DOHH2 (cell line): ENCODE data around the gene ZFP82.

ENCODE experiments used
- H3F3A ChIP-seq: fragments of 200-600 bp; sonication (generic), shearing (Covaris generic); 2 replicates; pipeline ENCODE4 v1.6.0; 2016; ENCODE audit warnings: antibody characterized with exemption, mild to moderate bottlenecking; ENCODE audit not compliant: control insufficient read depth, insufficient read depth
- H3K27ac ChIP-seq: fragments of 200-600 bp; sonication (generic); 2 replicates; pipeline ENCODE4 v1.5.1; 2014; ENCODE audit warnings: low read depth, mild to moderate bottlenecking, low read length, moderate library complexity
- H3K27me3 ChIP-seq: fragments of 200-600 bp; sonication (generic); 2 replicates; pipeline ENCODE4 v1.6.1; 2014; ENCODE audit warnings: mild to moderate bottlenecking, low read length, mixed read lengths; ENCODE audit not compliant: control insufficient read depth
- H3K36me3 ChIP-seq: fragments of 200-600 bp; sonication (generic); 2 replicates; pipeline ENCODE4 v1.6.1; 2014; ENCODE audit warnings: mild to moderate bottlenecking, low read length, moderate library complexity, mixed read lengths; ENCODE audit not compliant: control insufficient read depth
- H3K4me1 ChIP-seq: fragments of 200-600 bp; sonication (generic); 2 replicates; pipeline ENCODE4 v1.6.1; 2014; ENCODE audit warnings: mild to moderate bottlenecking, low read length, mixed read lengths; ENCODE audit not compliant: control insufficient read depth
- H3K4me2 ChIP-seq: fragments of 200-600 bp; sonication (generic); 2 replicates; pipeline ENCODE4 v1.6.0; 2014; ENCODE audit warnings: mild to moderate bottlenecking, low read length, moderate library complexity
- H3K4me3 ChIP-seq: fragments of 200-600 bp; sonication (generic); 2 replicates; pipeline ENCODE4 v1.5.1; 2014; ENCODE audit warnings: mild to moderate bottlenecking, low read length, mixed read lengths
- H3K79me2 ChIP-seq: fragments of 200-600 bp; sonication (generic); 2 replicates; pipeline ENCODE4 v1.6.1; 2014; ENCODE audit warnings: mild to moderate bottlenecking, low read length, mixed read lengths; ENCODE audit not compliant: control insufficient read depth
- H3K9me2 ChIP-seq: fragments of 200-600 bp; sonication (generic); replicated peaks from 2 replicates; pipeline ENCODE4 v1.6.1; 2014; ENCODE audit warnings: mild to moderate bottlenecking, low read length, mixed read lengths; ENCODE audit not compliant: control insufficient read depth
- H3K9me3 ChIP-seq: fragments of 200-600 bp; sonication (generic); 2 replicates; pipeline ENCODE4 v1.6.1; 2014; ENCODE audit warnings: antibody characterized with exemption, low read length, mixed read lengths; ENCODE audit not compliant: control insufficient read depth, insufficient read depth
- H4K20me1 ChIP-seq: fragments of 200-600 bp; sonication (generic); 2 replicates; pipeline ENCODE4 v1.6.0; 2014; ENCODE audit warnings: low read depth, mild to moderate bottlenecking, antibody characterized with exemption, low read length, moderate library complexity; ENCODE audit not compliant: control insufficient read depth, insufficient read depth
- EZH2phosphoT487 ChIP-seq: fragments of 200-600 bp; sonication (generic); IDR thresholded peaks from 2 replicates; pipeline ENCODE4 v1.6.1; 2017; ENCODE audit warnings: borderline replicate concordance, mild to moderate bottlenecking, antibody characterized with exemption, low read length, moderate library complexity, mixed read lengths
- TF ChIP-seq, protein P1 (sequence below): fragments of 200-600 bp; sonication (generic); IDR thresholded peaks from one replicate; pipeline ENCODE4 v1.5.1; 2014; ENCODE audit warnings: antibody characterized with exemption, mild to moderate bottlenecking, low read depth, low read length; ENCODE audit not compliant: poor library complexity, severe bottlenecking

The ZFP82 gene

DNA sequence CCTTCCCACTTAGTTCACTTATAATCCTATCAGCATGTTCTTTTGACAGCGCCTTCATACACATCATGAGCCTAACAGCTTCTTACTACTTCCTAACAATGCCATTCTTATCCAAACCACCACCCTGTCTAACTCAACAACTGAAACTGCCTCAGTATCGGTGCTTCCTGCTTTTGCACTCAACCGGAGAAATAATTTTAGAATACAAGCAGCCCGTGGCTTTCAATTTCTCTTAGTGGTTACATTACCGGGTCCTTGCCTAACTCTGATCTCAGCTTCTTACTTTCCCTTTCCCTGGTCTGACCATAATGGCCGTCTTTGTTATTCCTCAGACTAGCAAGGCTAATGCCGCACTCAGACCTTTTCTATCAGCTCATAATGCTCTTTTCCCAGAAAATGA lies 17.0 kb downstream of the ZFP82 start:
- no peaks in the 10 kb centered on the region for H3F3A ChIP-seq
- H3K27ac ChIP-seq = no peak overlapping the region
- peaks cover 4% of the 10 kb centered on the region; the same call in 1 of the 2 replicates for H3K9me3 ChIP-seq
- no peaks in the 10 kb centered on the region for H3K27me3 ChIP-seq
- no peaks in the 10 kb centered on the region for H3K9me2 ChIP-seq
- peaks cover 24% of the 10 kb centered on the region for H3K36me3 ChIP-seq
- H3K79me2 ChIP-seq = no peaks in the 10 kb centered on the region
- TF ChIP-seq, protein P1, sequence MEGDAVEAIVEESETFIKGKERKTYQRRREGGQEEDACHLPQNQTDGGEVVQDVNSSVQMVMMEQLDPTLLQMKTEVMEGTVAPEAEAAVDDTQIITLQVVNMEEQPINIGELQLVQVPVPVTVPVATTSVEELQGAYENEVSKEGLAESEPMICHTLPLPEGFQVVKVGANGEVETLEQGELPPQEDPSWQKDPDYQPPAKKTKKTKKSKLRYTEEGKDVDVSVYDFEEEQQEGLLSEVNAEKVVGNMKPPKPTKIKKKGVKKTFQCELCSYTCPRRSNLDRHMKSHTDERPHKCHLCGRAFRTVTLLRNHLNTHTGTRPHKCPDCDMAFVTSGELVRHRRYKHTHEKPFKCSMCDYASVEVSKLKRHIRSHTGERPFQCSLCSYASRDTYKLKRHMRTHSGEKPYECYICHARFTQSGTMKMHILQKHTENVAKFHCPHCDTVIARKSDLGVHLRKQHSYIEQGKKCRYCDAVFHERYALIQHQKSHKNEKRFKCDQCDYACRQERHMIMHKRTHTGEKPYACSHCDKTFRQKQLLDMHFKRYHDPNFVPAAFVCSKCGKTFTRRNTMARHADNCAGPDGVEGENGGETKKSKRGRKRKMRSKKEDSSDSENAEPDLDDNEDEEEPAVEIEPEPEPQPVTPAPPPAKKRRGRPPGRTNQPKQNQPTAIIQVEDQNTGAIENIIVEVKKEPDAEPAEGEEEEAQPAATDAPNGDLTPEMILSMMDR = no peak
- no peak for TF ChIP-seq EZH2phosphoT487
- H4K20me1 ChIP-seq = no peaks in the 10 kb centered on the region
- H3K4me1 ChIP-seq = no peaks in the 10 kb centered on the region
- H3K4me2 ChIP-seq = no peak overlapping the region
- H3K4me3 ChIP-seq = no peak overlapping the region

DNA sequence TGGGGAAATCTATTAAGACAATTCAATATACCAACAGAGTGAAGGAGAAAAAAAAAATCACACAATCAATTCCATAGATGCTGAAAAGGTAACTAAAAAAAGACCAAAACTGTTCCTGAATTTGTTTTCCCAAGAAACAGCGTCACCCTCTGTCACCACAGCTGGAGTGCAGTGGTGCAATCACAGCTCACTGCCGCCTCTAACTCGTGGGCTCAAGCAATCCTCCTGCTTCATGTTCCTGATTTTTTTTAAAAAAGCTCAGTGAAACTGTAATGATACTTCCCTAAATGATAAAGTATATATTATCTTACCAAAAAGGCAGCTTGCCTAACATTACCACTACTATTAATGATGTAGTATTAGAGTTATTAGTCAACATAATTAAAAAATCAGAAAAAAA lies 19.9 kb downstream of the ZFP82 start:
- Histone ChIP-seq H3K36me3 (peaks cover 26% of the 10 kb centered on the region), H3K9me2 (no peaks in the 10 kb centered on the region), H3K27me3 (no peaks in the 10 kb centered on the region), H3K4me3 (no peak overlapping the region), H3K27ac (no peak overlapping the region), H4K20me1 (no peaks in the 10 kb centered on the region), H3K79me2 (no peaks in the 10 kb centered on the region), H3F3A (no peaks in the 10 kb centered on the region), H3K4me1 (no peaks in the 10 kb centered on the region), H3K9me3 (peaks cover 10% of the 10 kb centered on the region), H3K4me2 (no peak overlapping the region)
- TF ChIP-seq EZH2phosphoT487 = no peak
- TF ChIP-seq, protein P1 = no peak

DNA sequence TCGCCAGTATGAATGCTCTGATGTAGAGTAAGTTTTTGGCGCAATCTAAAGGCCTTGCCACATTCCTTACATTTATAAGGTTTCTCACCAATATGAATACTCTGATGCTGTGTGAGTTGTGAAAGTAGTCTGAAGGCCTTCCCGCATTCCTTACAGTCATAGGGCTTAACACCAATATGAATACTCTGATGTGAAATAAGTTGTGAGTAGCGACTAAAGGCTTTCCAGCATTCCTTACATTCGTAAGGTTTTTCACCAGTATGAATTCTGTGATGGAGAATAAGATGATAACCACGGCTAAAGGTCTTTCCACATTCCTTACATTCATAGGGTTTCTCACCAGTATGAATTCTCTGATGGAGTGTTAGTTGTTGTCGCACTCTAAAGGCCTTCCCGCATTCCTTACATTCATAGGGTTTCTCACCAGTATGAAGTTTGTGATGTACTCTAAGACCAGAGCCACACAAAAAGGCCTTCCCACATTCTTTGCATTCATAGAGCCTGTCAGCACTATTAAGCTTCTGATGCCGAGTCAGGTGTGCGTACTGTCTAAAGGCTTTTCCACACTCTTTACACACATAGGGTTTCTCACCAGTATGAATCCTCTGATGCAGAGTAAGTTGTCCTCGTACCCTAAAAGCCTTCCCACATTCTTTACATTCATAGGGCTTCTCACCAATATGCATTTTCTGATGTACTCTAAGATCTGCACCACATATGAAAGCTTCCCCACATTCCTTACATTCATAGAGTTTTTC lies 25.3 kb downstream of the ZFP82 start:
- Histone ChIP-seq H3F3A (no peaks in the 10 kb centered on the region), H3K36me3 (peaks cover 32% of the 10 kb centered on the region), H3K27ac (no peak overlapping the region), H3K9me3 (peaks cover 28% of the 10 kb centered on the region), H3K4me1 (no peaks in the 10 kb centered on the region), H3K9me2 (no peaks in the 10 kb centered on the region), H3K27me3 (no peaks in the 10 kb centered on the region), H3K4me3 (no peak overlapping the region), H3K79me2 (no peaks in the 10 kb centered on the region), H4K20me1 (no peaks in the 10 kb centered on the region), H3K4me2 (no peak overlapping the region)
- TF ChIP-seq, protein P1 = no peak
- no peak for TF ChIP-seq EZH2phosphoT487
